AG04450 (cell line): ENCODE measurements around the gene TTC21A. TPM values are rescaled to one million over a fixed set of nuclear protein-coding genes. Genes with fewer than 3 reads are reported as not detected.

ENCODE experiments used
- CTCF ChIA-PET: fragments of 300-600, 350-600 bp; formaldehyde crosslinking; extraction: SDS; loops from one replicate; lab custom pipeline; 2022; ENCODE audit warnings: antibody characterized with exemption, inconsistent platforms; lab: Charles Lee
- POLR2A ChIA-PET: fragments of 350-600 bp; formaldehyde crosslinking; extraction: SDS; loops from one replicate; lab custom pipeline; 2021; ENCODE audit warnings: antibody characterized with exemption, inconsistent platforms; lab: Yijun Ruan, JAX
- DNase-seq: peaks from one replicate; pipeline ENCODE4 v3.0.0-alpha.2; 2011; ENCODE audit warnings: low read depth, low spot score
- H3K27ac ChIP-seq: one replicate; pipeline ENCODE4 v1.5.1; 2012; ENCODE audit warnings: low read depth, low read length, control low read depth
- H3K27me3 ChIP-seq: one replicate; pipeline ENCODE4 v1.6.0; 2012; ENCODE audit warnings: low read length; ENCODE audit not compliant: control insufficient read depth, insufficient read depth
- H3K4me3 ChIP-seq: 2 replicates; pipeline ENCODE4 v1.5.1; 2011; ENCODE audit warnings: mild to moderate bottlenecking, low read depth, low read length, control low read depth
- H3K9me3 ChIP-seq: 2 replicates; pipeline ENCODE4 v1.5.1; 2012; ENCODE audit warnings: low read length; ENCODE audit not compliant: control insufficient read depth, insufficient read depth
- polyA plus RNA-seq: library from polyadenylated mRNA; depleted of rRNA; stranded (reverse); fragments of >200 nt; gene quantifications from 2 replicates; pipeline ENCODE4 v1.2.3, GENCODE V29; 2011
- TF ChIP-seq, protein P1 (sequence below): IDR thresholded peaks from 2 replicates; pipeline ENCODE4 v1.5.1; 2011; ENCODE audit warnings: low read depth, low read length, control low read depth, inconsistent platforms

The TTC21A gene
- polyA plus RNA-seq, 1 experiment = 1.6 TPM

DNA sequence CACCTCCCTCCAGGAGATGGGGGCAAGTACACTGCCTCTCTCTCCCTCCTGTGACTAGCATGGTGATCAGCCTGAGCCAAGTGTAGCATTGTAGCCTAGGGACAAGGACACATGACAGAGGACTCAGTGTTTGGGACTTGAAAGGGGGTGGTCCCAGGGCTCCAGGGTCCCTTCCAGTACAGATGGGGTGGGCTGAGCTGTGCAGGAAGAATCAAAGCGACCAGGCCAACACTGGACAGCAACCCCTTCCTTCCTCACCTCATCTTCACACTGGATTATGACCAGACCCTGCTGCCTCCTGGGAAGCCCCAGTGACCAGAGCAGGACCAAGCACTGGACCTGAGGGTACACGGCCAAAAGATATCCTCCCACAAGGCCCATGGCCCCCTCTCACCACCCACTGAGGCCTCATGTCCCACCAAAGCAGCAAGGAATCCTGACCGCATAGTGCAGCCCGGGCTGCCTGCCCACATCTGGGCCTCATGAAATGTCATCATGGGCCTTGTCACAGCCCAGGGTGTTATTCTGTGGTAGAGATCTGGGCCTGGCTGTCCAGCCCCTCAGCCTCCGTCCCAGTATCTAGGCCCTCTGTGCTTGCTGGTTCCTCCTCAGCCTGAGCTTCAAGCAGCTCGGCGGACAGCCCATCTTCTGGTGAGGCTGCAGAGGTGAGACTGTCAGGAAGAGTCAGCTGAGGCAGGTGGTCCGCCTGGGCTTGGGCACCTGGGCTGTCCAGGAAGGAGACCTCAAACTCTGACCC is 9.6 kb upstream of the TTC21A start:
- Histone ChIP-seq H3K4me3 (no peak overlapping the region), H3K27ac (no peak overlapping the region), H3K9me3 (no peaks in the 10 kb centered on the region), H3K27me3 (no peaks in the 10 kb centered on the region)
- TF ChIP-seq, protein P1, sequence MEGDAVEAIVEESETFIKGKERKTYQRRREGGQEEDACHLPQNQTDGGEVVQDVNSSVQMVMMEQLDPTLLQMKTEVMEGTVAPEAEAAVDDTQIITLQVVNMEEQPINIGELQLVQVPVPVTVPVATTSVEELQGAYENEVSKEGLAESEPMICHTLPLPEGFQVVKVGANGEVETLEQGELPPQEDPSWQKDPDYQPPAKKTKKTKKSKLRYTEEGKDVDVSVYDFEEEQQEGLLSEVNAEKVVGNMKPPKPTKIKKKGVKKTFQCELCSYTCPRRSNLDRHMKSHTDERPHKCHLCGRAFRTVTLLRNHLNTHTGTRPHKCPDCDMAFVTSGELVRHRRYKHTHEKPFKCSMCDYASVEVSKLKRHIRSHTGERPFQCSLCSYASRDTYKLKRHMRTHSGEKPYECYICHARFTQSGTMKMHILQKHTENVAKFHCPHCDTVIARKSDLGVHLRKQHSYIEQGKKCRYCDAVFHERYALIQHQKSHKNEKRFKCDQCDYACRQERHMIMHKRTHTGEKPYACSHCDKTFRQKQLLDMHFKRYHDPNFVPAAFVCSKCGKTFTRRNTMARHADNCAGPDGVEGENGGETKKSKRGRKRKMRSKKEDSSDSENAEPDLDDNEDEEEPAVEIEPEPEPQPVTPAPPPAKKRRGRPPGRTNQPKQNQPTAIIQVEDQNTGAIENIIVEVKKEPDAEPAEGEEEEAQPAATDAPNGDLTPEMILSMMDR = no peak
- CTCF ChIA-PET = interaction anchor here (1.1 kb wide), 1 partner anchor 190 kb away, joined by 4 read pairs; no protein-coding TSS in a partner anchor
- no peak for DNase-seq
- POLR2A ChIA-PET = no interaction called here

DNA sequence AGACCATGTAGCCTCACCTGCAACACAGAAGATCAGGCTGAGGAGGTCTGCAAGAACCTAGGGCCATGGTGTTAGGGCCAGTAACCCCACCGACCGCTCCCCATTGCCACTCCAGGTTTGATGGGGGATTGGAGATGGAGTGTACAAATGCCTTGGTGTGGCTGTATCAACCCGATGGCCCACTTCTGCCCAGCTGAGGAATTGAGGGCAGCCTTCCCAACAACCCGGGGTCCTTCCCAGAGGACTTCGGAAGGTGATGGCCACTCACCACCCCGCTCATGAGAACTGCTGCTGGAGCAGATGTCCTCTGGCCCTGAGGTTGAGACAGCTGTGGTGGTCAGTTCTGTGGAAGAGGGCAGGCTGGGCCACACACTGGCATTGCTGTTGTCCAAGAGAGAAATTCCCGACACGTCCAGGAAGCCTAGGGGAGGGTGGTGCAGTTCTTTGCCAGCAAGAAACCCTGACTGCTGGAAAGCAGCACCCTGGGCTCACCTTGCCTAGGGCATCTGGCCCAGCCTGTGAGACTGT is 8.9 kb upstream of the TTC21A start:
- no peak for DNase-seq
- no peaks in the 10 kb centered on the region for H3K9me3 ChIP-seq
- TF ChIP-seq, protein P1 = no peak
- H3K27me3 ChIP-seq = no peaks in the 10 kb centered on the region
- CTCF ChIA-PET = no interaction called here
- H3K4me3 ChIP-seq = no peak overlapping the region
- POLR2A ChIA-PET = no interaction called here
- H3K27ac ChIP-seq = no peak overlapping the region

DNA sequence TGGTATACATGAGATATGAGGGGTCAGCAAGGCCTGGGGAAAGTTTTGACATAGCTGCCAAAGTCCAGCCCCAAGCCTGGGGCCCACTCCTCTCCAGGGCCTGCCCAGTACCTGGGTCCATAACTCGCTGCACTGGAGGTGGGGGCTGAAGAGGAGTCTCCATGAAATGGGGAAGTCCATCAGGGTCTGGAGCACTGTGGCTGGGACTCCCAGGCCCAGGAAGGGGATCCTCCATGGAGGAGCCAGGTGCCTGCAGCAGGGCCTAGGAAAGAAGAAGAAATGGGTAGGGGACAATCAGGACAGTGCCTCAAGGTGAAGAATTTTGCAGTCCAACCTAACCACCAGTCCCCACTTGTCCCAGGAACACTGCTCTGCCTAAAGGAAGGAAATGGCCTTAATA is 8.2 kb upstream of the TTC21A start:
- no peak for DNase-seq
- no peaks in the 10 kb centered on the region for H3K27me3 ChIP-seq
- H3K9me3 ChIP-seq = no peaks in the 10 kb centered on the region
- ChIA-PET POLR2A (no interaction called here), CTCF (no interaction called here)
- no peak overlapping the region for H3K4me3 ChIP-seq
- no peak overlapping the region for H3K27ac ChIP-seq
- TF ChIP-seq, protein P1 = no peak

DNA sequence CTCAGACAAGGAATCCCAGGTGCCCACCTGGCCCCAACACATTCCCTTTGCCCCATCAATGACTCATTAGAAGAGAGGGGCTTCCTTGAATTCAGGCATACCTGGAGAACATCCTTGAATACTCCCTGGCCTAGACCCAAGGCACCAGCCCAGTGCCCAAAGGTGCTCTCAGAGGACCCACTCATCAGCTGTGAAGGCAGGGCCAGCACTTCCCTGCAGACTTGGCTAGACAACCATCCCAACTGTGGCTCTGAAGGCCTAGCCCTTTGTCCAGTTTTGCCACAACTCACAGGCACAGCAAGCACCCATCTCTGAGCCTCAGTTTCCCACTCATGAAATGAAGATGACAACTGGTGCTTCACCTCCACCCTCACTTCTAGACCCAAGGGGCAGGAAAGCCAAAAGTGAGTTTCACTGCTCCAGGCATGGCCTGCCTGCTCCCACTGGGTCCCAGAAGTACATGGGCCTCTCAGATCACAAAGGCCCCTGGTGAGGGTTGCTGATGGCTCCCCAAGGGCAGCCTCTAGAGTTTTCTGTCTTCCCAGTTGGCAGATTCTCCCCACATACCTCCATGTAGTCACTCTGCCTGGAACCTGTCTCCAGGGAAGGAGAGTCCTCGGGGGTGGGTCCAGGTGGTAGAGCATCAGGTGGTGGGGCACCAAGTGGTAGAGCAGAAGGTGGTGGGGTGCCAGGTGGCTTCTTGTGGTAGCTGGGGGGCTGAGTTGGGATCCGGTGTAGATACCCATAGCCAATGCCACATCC is 7.6 kb upstream of the TTC21A start:
- TF ChIP-seq, protein P1 = no peak
- H3K27ac ChIP-seq = no peak overlapping the region
- no peak overlapping the region for H3K4me3 ChIP-seq
- H3K27me3 ChIP-seq = no peaks in the 10 kb centered on the region
- ChIA-PET POLR2A (no interaction called here), CTCF (interaction anchor here (0.5 to 2.8 kb wide), 3 partner anchors 79 to 243 kb away, joined by 3 to 15 read pairs (median 7); no protein-coding TSS in a partner anchor)
- no peaks in the 10 kb centered on the region for H3K9me3 ChIP-seq
- no peak for DNase-seq

DNA sequence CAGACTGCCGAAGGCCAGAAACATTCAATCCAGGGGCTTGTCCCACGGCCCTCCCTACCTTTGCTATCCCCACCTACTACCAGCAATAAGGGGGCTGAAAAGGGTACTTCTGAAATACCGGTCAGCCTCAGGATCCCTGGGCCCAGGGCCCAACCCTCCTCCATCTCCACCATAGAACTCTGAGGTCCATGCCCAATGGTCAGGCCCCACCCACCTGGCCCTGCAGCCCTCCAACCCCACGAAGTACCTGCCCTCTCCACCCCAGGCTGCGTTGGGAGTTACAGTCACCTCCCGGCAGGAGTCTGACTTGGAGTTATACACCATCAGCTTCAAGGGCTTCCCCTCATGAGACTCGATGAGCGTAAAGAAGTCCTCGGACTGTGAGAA is 7.0 kb upstream of the TTC21A start:
- Histone ChIP-seq H3K4me3 (no peak overlapping the region), H3K9me3 (no peaks in the 10 kb centered on the region), H3K27ac (no peak overlapping the region), H3K27me3 (no peaks in the 10 kb centered on the region)
- no peak for DNase-seq
- TF ChIP-seq, protein P1 = no peak
- ChIA-PET POLR2A (no interaction called here), CTCF (interaction anchor here (0.5 to 2.9 kb wide), 6 partner anchors 11 to 242 kb away, joined by 3 to 16 read pairs (median 6); no protein-coding TSS in a partner anchor)
